ENCODE results near the gene RSU1. TPM values are rescaled to one million over a fixed set of nuclear protein-coding genes. Genes with fewer than 3 reads are reported as not detected.

RSU1 gene
- total RNA-seq (2021) (40.6 and 44.5 TPM in 2 replicates), Bru-seq, nascent RNA (percentile 66 among the genes with signal in this experiment), BruChase-seq, experiment 1, labeled RNA remaining after a 2-hour chase (percentile 59 among the genes with signal in this experiment), BruChase-seq, experiment 2, labeled RNA remaining after a 6-hour chase (percentile 56 among the genes with signal in this experiment)
- long read RNA-seq, transcript RSU1-201 (9 exons, 3,834 nt): major isoform, 128 of 182 reads
- long read RNA-seq, transcript RSU1-205 (8 exons, 3,639 nt): minor isoform, 24 of 182 reads
- long read RNA-seq, transcript RSU1-203 (8 exons, 3,919 nt): minor isoform, 12 of 182 reads
- long read RNA-seq, partial matches to known transcripts: 6 of 182 reads
- long read RNA-seq, other reads (novel, unspliced or antisense): 12 of 182 reads

- H3K9me3 ChIP-seq (ENCODE audit: insufficient read depth, low read depth): peaks cover 5% of the 10 kb centered on the region; the same call in 1 of the 2 replicates
- no peaks in the 10 kb centered on the region for H3K27me3 ChIP-seq (ENCODE audit: insufficient read depth, low read depth)
- H3K4me3 ChIP-seq: peak within 1 kb of the TSS; percentile 88
- peaks cover 14% of the 10 kb centered on the region for H3K79me2 ChIP-seq (ENCODE audit: low read depth)
- peaks cover 29% of the 10 kb centered on the region for H3K4me1 ChIP-seq (replicated peaks; ENCODE audit: insufficient read depth)
- CTCF ChIA-PET: interaction anchor here (0.5 kb wide), 1 partner anchor 41 kb away, joined by 3 read pairs; no protein-coding TSS in a partner anchor
- H3K9me2 ChIP-seq (ENCODE audit: insufficient read depth): no peaks in the 10 kb centered on the region
- H3K4me2 ChIP-seq: peak within 1 kb of the TSS; percentile 97
- no peaks in the 10 kb centered on the region for H4K20me1 ChIP-seq (ENCODE audit: insufficient read depth)
- POLR2A ChIA-PET (ENCODE audit: unreplicated experiment): interaction anchor here (0.6 to 0.7 kb wide), 7 partner anchors 53 to 1863 kb away, joined by 3 to 5 read pairs (median 3); partner anchors contain the start of gene DCLRE1C
- BruUV-seq (replicated peaks): no TSS peak
- TF ChIP-seq EZH2 (IDR thresholded peaks at IDR 0.05; ENCODE audit: low read depth) (no peak), CTCF (conservative IDR thresholded peaks at IDR 0.05) (no peak)
- peak within 1 kb of the TSS; percentile 92 for H2AFZ ChIP-seq
- H3K27ac ChIP-seq: peak within 1 kb of the TSS; percentile 68
- DNase-seq: peak; percentile 96 to 99
- intact Hi-C loops (cut with micrococcal nuclease; ENCODE audit: unreplicated experiment): no loop called here
- no peaks in the 10 kb centered on the region for H3K36me3 ChIP-seq (ENCODE audit: low read depth)
- H3F3A ChIP-seq (ENCODE audit: insufficient read depth, low read depth): no peaks in the 10 kb centered on the region
Observed at GRCh38 chr10:16817125-16818019, at the start of gene RSU1. RSU1 (minus strand) TSS chr10:16817424; CDS start chr10:16817081, 343 bp downstream.

- Histone ChIP-seq H3K79me2 (ENCODE audit: low read depth) (no peaks in the 10 kb centered on the region), H2AFZ (no peak overlapping the region), H3K4me2 (no peak overlapping the region), H3K4me1 (replicated peaks; ENCODE audit: insufficient read depth) (0 out of 2 replicates have a peak, but pooled peaks cover 6% of the 10 kb centered on the region), H3K27me3 (ENCODE audit: insufficient read depth, low read depth) (no peaks in the 10 kb centered on the region), H4K20me1 (ENCODE audit: insufficient read depth) (no peaks in the 10 kb centered on the region), H3K9me2 (ENCODE audit: insufficient read depth) (no peaks in the 10 kb centered on the region), H3K9me3 (ENCODE audit: insufficient read depth, low read depth) (no peaks in the 10 kb centered on the region), H3K36me3 (ENCODE audit: low read depth) (no peaks in the 10 kb centered on the region), H3K27ac (no peak overlapping the region), H3K4me3 (no peak overlapping the region), H3F3A (ENCODE audit: insufficient read depth, low read depth) (no peaks in the 10 kb centered on the region)
- ChIA-PET POLR2A (ENCODE audit: unreplicated experiment) (no interaction called here), CTCF (no interaction called here)
- DNase-seq: no peak
- intact Hi-C loops (cut with micrococcal nuclease; ENCODE audit: unreplicated experiment): no loop called here
- TF ChIP-seq CTCF (conservative IDR thresholded peaks at IDR 0.05): no peak
- TF ChIP-seq EZH2 (IDR thresholded peaks at IDR 0.05; ENCODE audit: low read depth): no peak
- no TSS peak for BruUV-seq (replicated peaks)
Observed at GRCh38 chr10:16866541-16867275, 49.5 kb upstream of the RSU1 start.

GRCh38 chr10:16865766-16866165 lies 48.5 kb upstream of the RSU1 start:
- no peak overlapping the region for H2AFZ ChIP-seq
- no peaks in the 10 kb centered on the region for H3K27me3 ChIP-seq (ENCODE audit: insufficient read depth, low read depth)
- H3K4me3 ChIP-seq: no peak overlapping the region
- no peak overlapping the region for H3K27ac ChIP-seq
- intact Hi-C loops (cut with micrococcal nuclease; ENCODE audit: unreplicated experiment): no loop called here
- no peak for DNase-seq
- POLR2A ChIA-PET (ENCODE audit: unreplicated experiment): no interaction called here
- no peaks in the 10 kb centered on the region for H3K9me2 ChIP-seq (ENCODE audit: insufficient read depth)
- no peaks in the 10 kb centered on the region for H3K9me3 ChIP-seq (ENCODE audit: insufficient read depth, low read depth)
- CTCF ChIA-PET: no interaction called here
- no TSS peak for BruUV-seq (replicated peaks)
- H3K4me1 ChIP-seq (replicated peaks; ENCODE audit: insufficient read depth): 0 out of 2 replicates have a peak, but pooled peaks cover 6% of the 10 kb centered on the region
- TF ChIP-seq CTCF (conservative IDR thresholded peaks at IDR 0.05): no peak
- no peak for TF ChIP-seq EZH2 (IDR thresholded peaks at IDR 0.05; ENCODE audit: low read depth)
- H3K36me3 ChIP-seq (ENCODE audit: low read depth): no peaks in the 10 kb centered on the region
- H4K20me1 ChIP-seq (ENCODE audit: insufficient read depth): no peaks in the 10 kb centered on the region
- no peaks in the 10 kb centered on the region for H3K79me2 ChIP-seq (ENCODE audit: low read depth)
- no peak overlapping the region for H3K4me2 ChIP-seq
- H3F3A ChIP-seq (ENCODE audit: insufficient read depth, low read depth): no peaks in the 10 kb centered on the region

Measured in PC-9 (cell line).